Measurements from ENCODE around the gene MEF2C. TPM values are rescaled to one million over a fixed set of nuclear protein-coding genes. Genes with fewer than 3 reads are reported as not detected.
"Not testable (repeated sequence)": the region's sequence is repeated elsewhere in the genome, so short reads cannot be mapped to it uniquely, and the experiment has no call there.

Gene MEF2C
- total RNA-seq, 1 donor from 2014 or later, result 20.5 TPM

DNA sequence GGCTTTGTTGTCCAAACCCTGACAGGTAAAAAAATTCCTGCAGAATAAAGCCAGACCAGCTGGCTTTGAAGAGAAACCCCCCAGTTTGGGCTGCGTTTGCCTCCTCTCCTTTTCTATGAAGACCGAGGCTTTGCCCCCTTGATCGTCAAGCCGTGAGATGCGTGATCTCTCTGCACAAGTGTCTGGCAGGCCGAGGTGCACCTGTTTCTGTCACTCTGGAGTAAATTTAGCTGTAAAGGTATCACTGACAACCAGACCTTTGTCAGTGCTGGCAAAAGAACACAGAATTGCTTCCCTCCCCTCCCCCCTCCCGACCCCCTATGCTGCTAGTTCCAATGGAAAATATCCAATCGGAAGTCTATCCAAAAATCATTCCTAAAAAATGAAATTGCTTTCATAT lies 21.0 kb upstream of the MEF2C start:
- H3K4me3 ChIP-seq (ENCODE audit: insufficient read depth, low read depth, low read length); H3K9me3 Mint-ChIP-seq (ENCODE audit: unreplicated experiment); H3K27ac Mint-ChIP-seq (ENCODE audit: unreplicated experiment); H3K79me2 ChIP-seq (ENCODE audit: insufficient read depth, low read length); H3K36me3 ChIP-seq (ENCODE audit: insufficient read depth, low read length); H4K20me1 ChIP-seq (ENCODE audit: insufficient read depth, low read length); H3K4me3 Mint-ChIP-seq (ENCODE audit: unreplicated experiment); DNase-seq (ENCODE audit: low read depth); H3K4me1 Mint-ChIP-seq (ENCODE audit: low read depth, unreplicated experiment); H3K9ac ChIP-seq (ENCODE audit: low read length); H3K9me3 ChIP-seq (ENCODE audit: insufficient read depth, low read depth, low read length); H2AFZ ChIP-seq (ENCODE audit: low read depth, low read length); H3K4me1 ChIP-seq (ENCODE audit: insufficient read depth, low read length); H3K27ac ChIP-seq (ENCODE audit: low read depth, low read length); H3K27me3 ChIP-seq (ENCODE audit: insufficient read depth, low read length); H3K4me2 ChIP-seq (ENCODE audit: low read length); H3K27me3 Mint-ChIP-seq (ENCODE audit: low read depth, unreplicated experiment); FAIRE-seq; H3K36me3 Mint-ChIP-seq (ENCODE audit: low read depth, unreplicated experiment): not testable (repeated sequence)

DNA sequence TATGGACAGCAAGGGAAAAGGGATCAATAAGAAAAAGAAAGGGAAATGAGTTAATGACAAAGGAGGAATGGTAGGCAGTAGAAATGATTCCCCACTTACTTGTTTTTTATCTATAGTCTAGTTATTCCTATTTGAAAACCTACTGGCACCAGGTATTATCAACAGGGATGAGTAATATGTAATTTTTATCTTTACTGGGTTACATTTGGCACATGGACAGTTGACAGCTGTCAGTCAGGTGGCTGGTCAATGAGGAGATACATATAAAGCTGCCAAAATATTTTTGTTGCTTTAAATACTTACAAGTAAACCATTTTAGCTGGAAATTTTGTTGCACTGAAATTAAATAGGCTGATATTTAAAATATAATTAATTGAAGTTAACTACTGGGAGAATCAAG lies 18.1 kb upstream of the MEF2C start:
- H3K36me3 Mint-ChIP-seq (ENCODE audit: low read depth, unreplicated experiment); DNase-seq (ENCODE audit: low read depth); H3K4me3 ChIP-seq (ENCODE audit: insufficient read depth, low read depth, low read length); H4K20me1 ChIP-seq (ENCODE audit: insufficient read depth, low read length); H3K4me2 ChIP-seq (ENCODE audit: low read length); H3K27ac Mint-ChIP-seq (ENCODE audit: unreplicated experiment); H3K27me3 ChIP-seq (ENCODE audit: insufficient read depth, low read length); H3K27me3 Mint-ChIP-seq (ENCODE audit: low read depth, unreplicated experiment); H3K36me3 ChIP-seq (ENCODE audit: insufficient read depth, low read length); H3K4me1 ChIP-seq (ENCODE audit: insufficient read depth, low read length); H3K79me2 ChIP-seq (ENCODE audit: insufficient read depth, low read length); H3K9me3 Mint-ChIP-seq (ENCODE audit: unreplicated experiment); H2AFZ ChIP-seq (ENCODE audit: low read depth, low read length); H3K4me1 Mint-ChIP-seq (ENCODE audit: low read depth, unreplicated experiment); H3K4me3 Mint-ChIP-seq (ENCODE audit: unreplicated experiment); FAIRE-seq; H3K27ac ChIP-seq (ENCODE audit: low read depth, low read length); H3K9me3 ChIP-seq (ENCODE audit: insufficient read depth, low read depth, low read length); H3K9ac ChIP-seq (ENCODE audit: low read length): not testable (repeated sequence)

- Histone ChIP-seq H3K4me2 (ENCODE audit: low read length) (no peak overlapping the region), H3K4me1 (ENCODE audit: insufficient read depth, low read length) (no peaks in the 10 kb centered on the region), H3K36me3 (ENCODE audit: insufficient read depth, low read length) (no peaks in the 10 kb centered on the region), H4K20me1 (ENCODE audit: insufficient read depth, low read length) (no peaks in the 10 kb centered on the region), H3K27ac (ENCODE audit: low read depth, low read length) (no peak overlapping the region), H3K79me2 (ENCODE audit: insufficient read depth, low read length) (no peaks in the 10 kb centered on the region), H3K9ac (ENCODE audit: low read length) (no peak overlapping the region), H2AFZ (ENCODE audit: low read depth, low read length) (no peak overlapping the region), H3K9me3 (ENCODE audit: insufficient read depth, low read depth, low read length) (no peaks in the 10 kb centered on the region), H3K27me3 (ENCODE audit: insufficient read depth, low read length) (no peaks in the 10 kb centered on the region), H3K4me3 (ENCODE audit: insufficient read depth, low read depth, low read length) (no peak overlapping the region)
- Mint-ChIP-seq H3K4me3 (ENCODE audit: unreplicated experiment) (no peak overlapping the region), H3K36me3 (ENCODE audit: low read depth, unreplicated experiment) (no peaks in the 10 kb centered on the region), H3K27ac (ENCODE audit: unreplicated experiment) (no peak overlapping the region), H3K9me3 (ENCODE audit: unreplicated experiment) (no peaks in the 10 kb centered on the region), H3K4me1 (ENCODE audit: low read depth, unreplicated experiment) (no peaks in the 10 kb centered on the region), H3K27me3 (ENCODE audit: low read depth, unreplicated experiment) (no peaks in the 10 kb centered on the region)
- DNase-seq (ENCODE audit: low read depth) (no peak), FAIRE-seq (no peak)
- no peak for TF ChIP-seq EZH2 (IDR thresholded peaks at IDR 0.05; ENCODE audit: insufficient read depth, low read length)
- TF ChIP-seq, protein P1, sequence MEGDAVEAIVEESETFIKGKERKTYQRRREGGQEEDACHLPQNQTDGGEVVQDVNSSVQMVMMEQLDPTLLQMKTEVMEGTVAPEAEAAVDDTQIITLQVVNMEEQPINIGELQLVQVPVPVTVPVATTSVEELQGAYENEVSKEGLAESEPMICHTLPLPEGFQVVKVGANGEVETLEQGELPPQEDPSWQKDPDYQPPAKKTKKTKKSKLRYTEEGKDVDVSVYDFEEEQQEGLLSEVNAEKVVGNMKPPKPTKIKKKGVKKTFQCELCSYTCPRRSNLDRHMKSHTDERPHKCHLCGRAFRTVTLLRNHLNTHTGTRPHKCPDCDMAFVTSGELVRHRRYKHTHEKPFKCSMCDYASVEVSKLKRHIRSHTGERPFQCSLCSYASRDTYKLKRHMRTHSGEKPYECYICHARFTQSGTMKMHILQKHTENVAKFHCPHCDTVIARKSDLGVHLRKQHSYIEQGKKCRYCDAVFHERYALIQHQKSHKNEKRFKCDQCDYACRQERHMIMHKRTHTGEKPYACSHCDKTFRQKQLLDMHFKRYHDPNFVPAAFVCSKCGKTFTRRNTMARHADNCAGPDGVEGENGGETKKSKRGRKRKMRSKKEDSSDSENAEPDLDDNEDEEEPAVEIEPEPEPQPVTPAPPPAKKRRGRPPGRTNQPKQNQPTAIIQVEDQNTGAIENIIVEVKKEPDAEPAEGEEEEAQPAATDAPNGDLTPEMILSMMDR (IDR thresholded peaks at IDR 0.05; ENCODE audit: insufficient read depth, low read depth, low read length), result no peak
These were observed 16.2 kb upstream of the MEF2C start for GRCh38 chr5:88899096-88899737.
